GM19324 (cell line): ENCODE results near the gene SSR3.

Experiments used
- ATAC-seq: cut with Tn5 transposase; IDR thresholded peaks from one replicate; pipeline ENCODE4 v1.9.1; 2021; ENCODE audit warnings: mild to moderate bottlenecking, moderate library complexity; ENCODE audit not compliant: unreplicated experiment, low FRiP score

Gene SSR3

DNA sequence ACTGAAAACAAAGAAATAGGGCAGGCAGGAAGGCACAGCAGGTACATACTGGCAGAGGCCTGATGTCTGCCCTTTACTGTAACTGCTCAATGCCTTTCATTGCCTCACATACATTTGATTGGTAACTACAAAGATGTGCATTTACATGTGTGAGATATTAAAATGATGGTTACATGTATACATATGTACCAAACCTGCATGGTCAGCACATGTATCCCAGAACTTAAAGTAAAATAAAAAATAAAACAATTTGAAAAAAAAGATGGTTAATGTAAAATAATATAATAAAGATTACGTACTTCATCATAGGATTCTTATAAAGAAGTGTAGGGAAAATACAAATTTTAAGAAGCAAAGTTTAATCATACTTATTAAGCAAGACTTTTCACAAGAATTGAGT is 15.1 kb downstream of the SSR3 start:
- ATAC-seq, result no peak

DNA sequence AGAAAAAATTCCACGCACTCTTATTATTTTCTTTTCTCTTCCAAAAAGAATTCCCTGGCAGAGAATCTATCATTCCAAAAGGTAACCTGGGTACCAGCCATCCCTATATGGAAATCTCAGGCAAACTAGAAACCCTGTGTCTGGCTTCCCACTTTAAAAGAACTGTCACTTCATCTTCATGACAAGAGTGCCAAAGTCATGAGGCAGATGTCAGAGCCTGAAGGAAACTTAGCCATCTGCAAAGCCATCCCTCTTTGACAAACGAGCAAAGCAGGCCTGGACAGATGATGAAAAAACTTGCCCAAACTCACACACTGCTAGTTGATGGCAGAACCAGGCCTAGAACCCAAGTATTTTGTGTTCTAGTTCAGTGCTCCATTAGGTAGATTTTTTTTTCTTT is 15.9 kb downstream of the SSR3 start:
- no peak for ATAC-seq

DNA sequence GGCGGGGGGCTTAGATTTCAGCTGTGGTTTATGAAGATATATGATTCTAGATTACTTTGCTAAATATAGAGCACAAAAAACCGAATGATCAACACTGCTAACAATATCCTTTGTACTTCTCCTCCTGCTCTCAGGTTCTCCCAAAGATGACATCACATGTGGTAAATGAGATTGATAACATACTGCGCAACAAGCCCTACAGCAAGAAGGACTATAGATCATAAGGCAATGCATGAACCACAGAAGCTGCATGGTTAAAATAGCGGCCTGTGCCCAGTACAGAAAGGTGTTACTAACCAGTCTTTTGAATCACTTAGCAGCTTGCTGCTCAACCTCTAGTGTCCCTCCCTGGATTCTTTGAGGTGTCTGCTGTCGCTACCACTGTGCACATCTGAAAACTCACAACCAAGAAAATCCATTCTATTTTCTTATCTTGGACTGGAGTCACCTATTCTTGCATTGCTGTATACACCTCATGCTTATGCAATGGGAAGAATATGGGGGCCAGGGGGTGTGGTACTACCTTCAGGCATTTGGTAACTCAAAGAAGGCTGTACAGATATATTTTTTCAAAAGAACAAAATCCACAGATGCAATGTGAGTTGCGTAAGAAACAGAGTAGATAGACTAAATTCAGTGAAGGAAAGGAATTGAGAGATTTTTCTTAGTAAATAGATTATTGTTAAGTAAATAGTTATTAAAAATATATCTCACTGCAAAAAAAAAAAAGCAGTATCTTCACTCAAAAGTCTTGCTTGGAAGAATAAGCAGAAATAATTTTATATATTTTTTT is 18.2 kb downstream of the SSR3 start:
- ATAC-seq, result no peak

DNA sequence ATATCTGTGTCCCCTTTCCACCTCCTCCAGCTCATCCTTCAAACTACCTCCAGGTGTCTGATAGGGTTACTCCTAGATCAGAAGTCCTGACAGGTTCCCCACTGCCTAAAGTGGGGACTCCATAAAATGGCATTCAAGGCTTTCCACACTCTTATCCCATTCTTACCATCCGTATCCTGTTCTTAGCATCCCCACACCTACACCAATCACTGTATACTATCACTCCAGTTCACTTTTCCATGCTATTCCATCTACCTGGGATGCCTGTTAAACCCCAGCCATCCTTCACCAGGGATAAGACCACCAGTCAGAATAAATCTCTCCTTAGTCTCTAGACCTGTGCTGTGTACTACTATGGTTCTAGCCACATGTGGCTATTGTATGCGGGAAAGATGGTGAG is 19.1 kb downstream of the SSR3 start:
- no peak for ATAC-seq

DNA sequence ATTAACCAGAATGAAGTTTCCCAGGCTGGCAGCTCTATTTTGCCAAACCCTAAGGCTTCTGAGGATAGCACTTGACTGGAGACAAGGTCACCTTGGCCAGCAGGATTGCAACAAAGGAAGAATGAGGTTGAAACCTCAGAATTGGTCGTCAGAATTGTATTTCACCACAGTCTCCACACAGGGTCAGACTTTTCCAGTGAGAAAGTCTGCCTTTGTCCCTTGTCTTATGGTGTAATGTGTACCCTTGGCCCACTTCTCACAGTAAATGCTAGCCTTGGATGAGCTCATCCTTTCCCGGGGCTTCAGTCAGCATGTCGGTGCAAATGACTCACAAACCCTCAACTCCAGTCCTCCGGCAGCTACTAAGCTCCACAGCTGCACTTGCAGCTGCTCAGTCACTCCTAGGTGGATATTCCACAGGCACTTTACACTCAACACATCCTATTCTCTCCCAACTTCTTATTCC is 19.7 kb downstream of the SSR3 start:
- no peak for ATAC-seq

DNA sequence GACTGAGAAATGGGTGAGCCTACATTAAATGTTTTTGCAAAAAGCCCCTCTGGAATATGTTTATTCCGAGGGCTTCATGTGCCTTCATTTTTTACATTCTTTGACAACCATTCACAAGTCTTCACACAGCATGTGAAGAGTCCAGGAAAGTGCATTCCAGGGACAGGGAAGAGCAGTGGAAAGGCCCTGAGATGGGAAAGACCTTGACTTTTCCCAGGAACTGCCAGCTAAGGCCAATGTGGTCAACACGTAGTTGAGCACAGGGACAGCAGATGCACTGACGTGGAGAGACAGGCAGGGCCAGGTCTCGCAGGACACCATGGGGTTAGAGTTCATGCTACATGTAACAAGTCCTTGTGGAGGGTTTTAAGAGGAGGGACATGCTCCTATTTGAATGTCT is 21.7 kb downstream of the SSR3 start:
- no peak for ATAC-seq

DNA sequence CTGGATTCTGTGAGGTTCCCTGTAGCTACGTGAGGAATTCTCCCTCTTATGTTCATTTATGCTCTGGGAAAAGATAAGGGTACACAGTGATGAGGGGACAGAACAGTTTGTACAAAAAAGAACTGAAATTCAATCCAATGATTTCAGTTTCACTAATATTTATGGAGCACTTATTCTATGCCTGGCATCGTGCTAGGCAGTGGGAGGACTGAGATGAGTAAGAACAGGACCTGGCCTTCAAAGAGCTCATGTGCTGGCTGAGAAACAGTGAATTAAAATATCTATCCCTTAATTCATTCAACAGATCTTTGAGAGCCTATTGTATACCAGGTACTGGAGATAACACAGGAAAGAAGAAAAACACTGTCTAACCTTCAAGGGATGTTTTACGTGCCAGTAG is 22.2 kb downstream of the SSR3 start:
- ATAC-seq, result no peak

DNA sequence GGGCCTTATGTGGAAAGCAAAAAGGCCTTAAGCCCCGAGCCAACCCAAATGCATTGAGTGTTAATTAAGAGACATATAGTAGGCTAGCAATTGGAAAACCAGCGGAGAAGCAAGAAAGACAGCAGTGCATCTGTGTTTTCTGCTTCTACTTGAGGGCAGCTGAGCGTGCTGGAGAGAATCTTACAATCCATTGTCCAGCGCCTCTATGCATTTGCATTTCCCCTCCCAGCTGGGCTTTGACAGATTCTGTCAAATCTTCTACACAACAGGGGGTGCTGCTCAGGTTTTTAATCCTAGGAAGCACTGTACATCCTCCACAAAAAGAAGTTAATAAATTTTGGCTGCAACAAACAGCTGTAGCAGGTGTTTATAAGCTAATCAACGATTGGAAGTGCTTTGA is 23.9 kb downstream of the SSR3 start:
- ATAC-seq, result no peak

DNA sequence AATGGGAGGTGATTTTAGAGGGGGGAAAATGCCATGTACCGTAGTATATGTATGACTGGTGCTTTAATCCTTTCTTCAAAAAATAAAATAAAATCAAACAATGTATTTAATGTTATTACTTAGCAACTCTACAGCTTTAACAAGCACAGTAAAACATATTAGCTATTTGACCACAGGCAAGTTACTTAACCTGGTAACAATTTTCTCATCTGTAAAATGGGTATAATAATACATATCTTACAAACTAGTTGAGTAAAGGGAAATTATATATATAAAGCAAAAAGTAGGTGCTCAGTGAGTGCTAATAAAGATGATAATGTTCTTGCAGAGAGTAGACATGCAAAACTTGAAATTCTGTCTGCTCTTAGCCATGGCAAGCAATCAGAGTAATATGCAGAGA is 27.9 kb downstream of the SSR3 start:
- ATAC-seq, result no peak

DNA sequence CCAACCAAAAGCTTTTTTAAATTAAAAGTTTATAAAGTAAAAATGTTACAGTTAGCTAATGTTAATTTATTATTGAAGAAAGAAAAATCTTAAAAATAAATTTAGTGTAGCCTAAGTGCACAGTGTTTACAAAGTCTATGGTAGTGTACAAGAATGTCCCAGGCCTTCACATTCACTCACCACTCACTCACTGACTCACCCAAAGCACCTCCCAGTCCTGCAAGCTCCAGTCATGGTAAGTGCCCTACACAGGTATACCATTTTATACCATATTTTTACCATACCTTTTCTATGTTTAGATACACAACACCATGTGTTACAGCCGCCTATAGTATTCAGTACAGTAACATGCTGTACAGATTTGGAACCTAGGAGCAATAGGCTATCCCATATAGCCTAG is 29.1 kb downstream of the SSR3 start:
- no peak for ATAC-seq

DNA sequence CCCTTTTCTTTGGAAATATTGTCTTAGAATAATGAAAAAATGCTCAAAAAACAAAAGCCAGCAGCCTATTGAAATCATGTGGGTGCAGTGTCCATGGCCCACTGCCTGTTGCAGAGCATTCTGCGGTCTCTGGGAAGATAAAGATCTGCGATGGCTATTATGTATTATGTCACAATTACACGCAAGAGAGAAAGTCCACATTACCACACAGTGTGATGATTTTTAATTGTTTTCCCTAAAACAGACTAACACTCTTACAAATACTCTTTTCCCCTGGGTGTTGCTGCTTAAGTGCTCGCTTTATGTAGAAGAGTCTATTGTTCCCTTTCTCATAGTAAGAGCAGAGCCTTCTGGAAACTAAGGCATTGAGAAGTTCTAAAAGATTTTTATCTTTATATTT is 32.2 kb downstream of the SSR3 start:
- no peak for ATAC-seq

DNA sequence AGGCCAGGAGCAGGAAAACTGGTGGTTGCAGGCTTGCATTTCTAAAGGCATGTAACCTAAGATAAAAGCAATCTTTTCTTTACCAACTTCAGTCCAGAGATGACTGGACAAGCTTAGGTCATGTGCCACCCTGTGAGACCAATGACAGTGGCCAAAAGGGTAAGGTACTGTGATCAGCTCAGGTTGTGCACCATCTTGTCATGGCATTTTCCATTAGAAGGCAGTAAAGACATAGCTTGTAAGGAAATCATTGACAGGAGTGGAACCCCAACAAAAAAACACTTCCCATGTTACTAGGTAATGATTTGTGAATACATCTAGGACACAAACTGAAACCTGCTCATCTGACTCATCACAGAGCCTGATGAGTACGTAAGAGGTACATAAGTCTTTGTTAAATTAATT is 35.2 kb downstream of the SSR3 start:
- ATAC-seq, result peak; percentile 62

DNA sequence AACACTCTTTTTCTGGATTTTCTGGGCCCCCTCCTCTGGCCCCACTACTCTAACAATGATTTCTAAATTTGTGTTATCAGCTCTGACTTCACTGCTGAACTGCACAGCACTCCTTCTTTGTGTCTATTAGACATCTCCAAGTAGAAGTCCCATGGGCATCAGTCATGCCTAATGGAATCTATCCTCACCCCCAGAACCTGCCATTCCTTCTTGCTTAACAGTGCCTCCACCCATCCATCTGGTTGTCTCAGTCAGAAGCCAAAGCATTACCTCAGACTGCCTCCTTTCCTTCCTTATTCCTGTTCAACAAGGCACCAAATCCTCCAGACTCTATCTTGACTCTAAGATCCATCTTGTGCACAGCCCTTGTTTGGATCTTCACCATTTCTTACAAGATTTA is 36.2 kb downstream of the SSR3 start:
- ATAC-seq, result no peak

DNA sequence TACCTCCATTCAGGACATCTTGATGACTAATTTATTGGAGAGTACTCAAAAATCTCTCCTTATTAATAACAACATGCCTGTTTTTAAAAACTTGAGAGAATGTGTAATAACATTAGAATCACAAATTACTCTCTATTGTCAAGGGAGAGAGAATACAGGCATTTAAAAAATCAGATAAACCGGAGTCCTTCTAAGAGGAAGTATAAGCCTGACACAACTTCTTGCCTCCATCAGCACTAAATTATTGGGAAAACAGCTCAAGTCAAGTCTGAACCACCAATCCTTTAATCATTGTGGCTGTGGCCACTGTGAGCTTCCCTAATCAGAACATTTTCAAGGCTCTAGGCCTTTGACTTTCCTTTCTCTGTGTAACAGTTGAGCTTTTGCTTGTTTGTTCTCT is 38.0 kb downstream of the SSR3 start:
- ATAC-seq, result no peak

DNA sequence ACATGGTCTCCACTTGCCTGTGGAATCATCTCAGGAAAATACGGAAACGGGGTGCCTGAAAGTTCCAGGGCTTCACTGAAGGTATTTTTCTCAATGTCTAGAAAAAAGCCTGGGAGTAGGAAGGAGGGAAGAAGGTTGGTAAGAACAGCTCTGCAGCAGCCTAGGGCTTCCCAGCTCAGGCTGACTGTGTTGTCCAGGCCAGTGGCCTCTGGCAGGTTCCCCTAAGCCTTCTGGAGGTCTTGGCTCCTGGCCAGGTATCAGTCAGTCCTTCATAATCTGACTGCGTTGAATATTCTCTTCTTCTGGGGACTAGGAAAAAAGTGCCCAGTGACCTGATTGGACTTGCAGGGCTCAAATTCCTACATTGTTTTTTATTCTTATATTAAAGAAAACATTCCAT is 38.6 kb downstream of the SSR3 start:
- no peak for ATAC-seq

DNA sequence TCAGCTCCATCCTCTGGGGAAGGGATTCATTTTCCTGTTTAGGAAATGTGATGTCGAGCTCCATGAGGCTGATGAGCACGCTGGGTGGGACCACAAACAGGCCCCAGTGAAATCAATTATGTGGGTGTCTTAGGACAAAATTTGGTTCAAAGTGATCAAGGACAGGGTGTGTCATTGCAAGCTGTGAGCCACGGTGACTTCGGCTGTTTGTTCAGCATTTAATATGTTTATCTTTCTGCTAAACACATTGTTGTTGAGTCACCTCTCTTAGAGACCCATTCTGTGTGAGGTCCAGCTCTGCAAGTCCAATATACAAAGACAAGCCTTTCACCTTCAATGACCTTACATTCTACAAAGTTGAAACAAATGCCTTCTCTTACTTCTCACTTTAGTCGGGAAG is 41.3 kb downstream of the SSR3 start:
- ATAC-seq, result no peak

DNA sequence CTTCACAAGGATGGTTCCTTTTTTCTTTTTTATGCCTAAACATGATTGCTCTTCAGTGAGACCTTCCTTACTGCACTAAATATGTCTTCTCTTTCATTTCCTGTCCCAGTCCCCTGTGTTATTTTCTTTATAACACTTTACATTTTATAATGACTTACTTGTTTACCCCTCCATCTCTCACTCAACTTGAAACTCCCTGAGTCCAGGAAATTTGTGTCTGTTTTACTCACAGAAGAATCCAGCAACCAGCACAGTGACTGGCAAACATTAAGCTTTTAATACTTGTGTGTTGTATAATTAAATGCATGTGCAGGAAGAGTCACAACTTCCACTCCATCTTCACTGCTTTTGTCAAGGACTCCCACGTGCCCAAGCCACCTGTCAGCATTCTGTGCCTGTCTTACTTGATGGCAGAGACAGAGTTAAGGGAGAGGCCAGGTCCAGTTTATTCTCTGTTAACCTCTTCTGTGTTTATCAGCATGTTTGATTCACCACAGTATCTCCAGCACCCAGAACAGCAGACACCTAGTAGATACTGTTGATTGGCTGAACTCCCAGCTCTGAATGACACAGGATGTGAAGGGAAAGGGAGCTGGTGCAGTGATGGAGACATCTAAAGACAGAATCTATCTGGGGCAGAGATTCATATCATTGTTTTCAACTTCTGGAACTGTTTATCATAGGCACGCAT is 42.8 kb downstream of the SSR3 start:
- ATAC-seq, result no peak

DNA sequence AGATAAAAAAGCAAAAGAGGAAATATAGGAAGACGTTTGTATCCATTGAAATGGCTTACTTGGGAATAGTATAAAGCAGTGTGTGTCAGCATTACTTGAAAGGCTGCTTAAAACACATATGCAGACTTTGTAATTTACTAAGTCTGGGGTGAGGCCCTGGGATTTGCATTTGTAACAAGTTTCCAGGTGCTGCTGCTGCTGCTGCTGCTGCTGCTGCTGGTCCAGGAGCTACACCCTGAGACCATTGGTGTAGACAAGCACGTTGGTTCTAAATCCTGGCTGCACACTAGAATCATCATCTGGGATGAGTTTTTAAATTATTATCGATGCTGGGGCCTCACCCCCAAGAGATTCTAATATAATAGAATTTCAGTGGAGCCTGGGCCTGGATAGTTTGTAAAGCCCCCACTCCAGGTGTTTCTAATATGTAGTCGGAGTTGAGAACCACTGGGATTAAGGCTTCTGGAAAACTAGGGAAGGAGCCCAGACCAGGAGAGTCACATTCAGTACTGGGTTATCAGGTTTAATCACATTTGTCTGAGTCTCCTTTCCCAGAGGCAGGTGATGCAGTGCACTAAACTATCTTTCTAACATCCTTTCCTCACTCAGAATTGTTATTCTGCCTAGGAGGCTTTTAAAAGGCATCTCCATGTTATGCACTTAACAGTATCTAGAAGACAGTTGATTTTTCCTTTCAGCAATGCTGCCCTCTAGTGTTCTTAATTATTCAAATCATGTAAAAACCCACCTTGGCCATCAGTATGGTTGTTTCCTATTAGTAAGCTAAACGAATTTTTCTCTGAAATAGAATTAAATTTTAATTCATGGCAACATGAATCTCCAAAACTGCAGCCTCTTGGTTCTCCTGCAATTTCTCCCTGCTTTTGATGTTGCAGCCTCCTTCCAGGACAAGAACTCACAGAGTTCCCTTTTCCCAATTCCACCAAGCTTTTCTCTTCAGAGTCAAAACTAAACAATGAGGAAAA is 45.4 kb downstream of the SSR3 start:
- peak; percentile 66 for ATAC-seq

DNA sequence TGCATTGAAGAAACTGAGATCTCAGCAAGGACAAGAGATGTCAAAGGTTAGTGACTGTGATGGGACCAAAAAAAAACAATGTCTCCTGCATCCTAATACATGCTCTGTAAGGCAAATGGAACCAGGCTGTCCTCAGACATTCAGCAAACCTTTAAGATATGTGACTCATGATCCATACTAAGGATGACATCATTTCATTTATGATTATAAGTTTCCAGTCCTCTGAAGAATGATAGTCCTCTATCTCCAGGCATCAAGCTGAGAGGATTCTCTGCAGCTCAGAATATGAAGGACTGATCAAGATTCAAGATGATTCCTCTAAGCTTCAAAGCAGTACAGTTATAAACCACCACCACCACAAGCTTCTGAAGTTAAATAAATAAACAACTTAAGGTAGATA is 47.6 kb downstream of the SSR3 start:
- ATAC-seq, result no peak

DNA sequence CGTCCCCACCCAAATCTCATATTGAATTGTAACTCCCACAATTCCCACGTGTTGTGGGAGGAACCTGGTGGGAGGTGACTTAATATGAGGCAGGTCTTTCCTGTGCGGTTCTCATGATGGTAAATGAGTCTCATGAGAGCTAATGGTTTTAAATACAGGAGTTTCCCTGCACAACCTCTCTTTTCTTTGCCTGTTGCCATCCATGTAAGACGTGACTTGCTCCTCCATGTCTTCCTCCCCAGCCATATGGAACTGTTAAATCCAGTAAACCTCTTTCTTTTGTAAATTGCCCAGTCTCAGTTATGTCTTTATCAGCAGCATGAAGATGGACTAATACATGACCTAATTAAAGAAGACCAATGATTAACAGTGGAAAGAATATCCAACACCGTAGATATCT is 56.6 kb downstream of the SSR3 start:
- no peak for ATAC-seq

DNA sequence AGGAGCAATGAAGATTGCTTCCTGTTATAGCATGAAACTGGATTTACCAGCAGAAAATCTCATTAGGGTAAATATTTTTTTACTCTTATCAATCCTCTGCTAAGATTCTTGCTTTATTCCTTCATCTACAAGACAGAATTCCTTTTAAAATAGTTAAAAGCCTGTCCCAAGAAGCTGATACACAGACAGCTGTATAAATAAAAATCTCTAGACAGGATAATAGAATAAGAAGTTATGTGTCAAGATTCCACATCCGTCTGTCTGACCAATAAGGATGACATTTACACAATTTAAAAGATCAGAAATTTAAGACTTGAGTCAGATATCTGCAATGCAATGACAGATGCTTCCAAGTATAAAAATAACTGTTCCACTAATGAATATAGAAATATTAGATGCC is 57.6 kb downstream of the SSR3 start:
- ATAC-seq, result no peak
